ENCODE measurements around the gene MBOAT1. TPM values are rescaled to one million over a fixed set of nuclear protein-coding genes. Genes with fewer than 3 reads are reported as not detected.

The MBOAT1 gene
- total RNA-seq, 1 experiment from 2014 or later, result 9.9 TPM

GRCh38 chr6:20243288-20243687 lies 31.0 kb upstream of the MBOAT1 start:
- Histone ChIP-seq H3K27ac (ENCODE audit: insufficient read length, low read depth, low read length) (no peak overlapping the region), H2BK20ac (ENCODE audit: low read depth, low read length, poor library complexity, severe bottlenecking) (no peak overlapping the region), H3K4ac (ENCODE audit: low read depth, low read length) (no peak overlapping the region), H4K5ac (ENCODE audit: insufficient read length, low read depth, low read length) (no peak overlapping the region), H2BK120ac (ENCODE audit: low read depth, low read length, poor library complexity, severe bottlenecking) (no peak overlapping the region), H4K91ac (ENCODE audit: insufficient read length, low read depth, low read length) (no peak overlapping the region), H3K9ac (ENCODE audit: extremely low read depth, insufficient read length, low read length) (no peak overlapping the region), H3K79me1 (ENCODE audit: insufficient read depth, low read depth, low read length, poor library complexity, severe bottlenecking) (no peaks in the 10 kb centered on the region), H3K9me3 (ENCODE audit: control insufficient read depth, low read depth, low read length) (no peaks in the 10 kb centered on the region), H3K79me2 (ENCODE audit: insufficient read depth, low read length) (no peaks in the 10 kb centered on the region), H3K27me3 (ENCODE audit: insufficient read depth, low read length) (no peaks in the 10 kb centered on the region), H2BK5ac (ENCODE audit: insufficient read length, low read length) (no peak overlapping the region), H2AFZ (ENCODE audit: low read length) (no peak overlapping the region), H3K23ac (ENCODE audit: insufficient read length, low read depth, low read length) (no peak overlapping the region), H3K18ac (ENCODE audit: insufficient read length, low read depth, low read length) (no peak overlapping the region), H3K4me2 (ENCODE audit: insufficient read depth, insufficient read length, low read length) (no peak overlapping the region), H3K14ac (ENCODE audit: insufficient read depth, low read length) (no peak overlapping the region), H4K20me1 (ENCODE audit: control insufficient read depth, insufficient read depth, insufficient read length) (no peaks in the 10 kb centered on the region), H3K23me2 (ENCODE audit: insufficient read length, low read depth, low read length, poor library complexity, severe bottlenecking) (no peaks in the 10 kb centered on the region), H4K8ac (replicated peaks; ENCODE audit: insufficient read length, low read depth, low read length) (no peak overlapping the region), H3K4me1 (ENCODE audit: insufficient read depth, low read length) (peaks cover 10% of the 10 kb centered on the region; the same call in 1 of the 2 replicates), H3T11ph (ENCODE audit: low read length) (no peak overlapping the region), H3K56ac (ENCODE audit: insufficient read length, low read depth, low read length) (no peak overlapping the region), H2BK15ac (ENCODE audit: low read depth, low read length) (no peak overlapping the region), H2BK12ac (ENCODE audit: insufficient read length, low read depth, low read length) (no peak overlapping the region), H2AK5ac (ENCODE audit: insufficient read length, low read length) (no peak overlapping the region)
- H3K4me1 Mint-ChIP-seq, result peaks cover 14 to 17% of the 10 kb centered on the region in 2 experiments
- no peak overlapping the region for H3K27ac Mint-ChIP-seq
- WGBS (ENCODE audit: extremely low coverage, insufficient read length, low lambda C conversion rate), result no CpG with 5 or more reads among the region's 1 CpG
- peaks cover 0 to 3% of the 10 kb centered on the region in 2 experiments; a peak in 2 of 5 replicates for H3K9me3 Mint-ChIP-seq
- no peak overlapping the region for H3K4me3 Mint-ChIP-seq
- H3K27me3 Mint-ChIP-seq (ENCODE audit: low read depth), result no peaks in the 10 kb centered on the region
- no peak for TF ChIP-seq CTCF (conservative IDR thresholded peaks at IDR 0.05)
- H3K36me3 Mint-ChIP-seq (ENCODE audit: insufficient read depth in 1 of 3, low read depth in 3 of 3), result no peaks in the 10 kb centered on the region; a peak in 2 of 7 replicates
- DNase-seq, result no peak
